Measurements from ENCODE around the gene FAM234B.

DNA sequence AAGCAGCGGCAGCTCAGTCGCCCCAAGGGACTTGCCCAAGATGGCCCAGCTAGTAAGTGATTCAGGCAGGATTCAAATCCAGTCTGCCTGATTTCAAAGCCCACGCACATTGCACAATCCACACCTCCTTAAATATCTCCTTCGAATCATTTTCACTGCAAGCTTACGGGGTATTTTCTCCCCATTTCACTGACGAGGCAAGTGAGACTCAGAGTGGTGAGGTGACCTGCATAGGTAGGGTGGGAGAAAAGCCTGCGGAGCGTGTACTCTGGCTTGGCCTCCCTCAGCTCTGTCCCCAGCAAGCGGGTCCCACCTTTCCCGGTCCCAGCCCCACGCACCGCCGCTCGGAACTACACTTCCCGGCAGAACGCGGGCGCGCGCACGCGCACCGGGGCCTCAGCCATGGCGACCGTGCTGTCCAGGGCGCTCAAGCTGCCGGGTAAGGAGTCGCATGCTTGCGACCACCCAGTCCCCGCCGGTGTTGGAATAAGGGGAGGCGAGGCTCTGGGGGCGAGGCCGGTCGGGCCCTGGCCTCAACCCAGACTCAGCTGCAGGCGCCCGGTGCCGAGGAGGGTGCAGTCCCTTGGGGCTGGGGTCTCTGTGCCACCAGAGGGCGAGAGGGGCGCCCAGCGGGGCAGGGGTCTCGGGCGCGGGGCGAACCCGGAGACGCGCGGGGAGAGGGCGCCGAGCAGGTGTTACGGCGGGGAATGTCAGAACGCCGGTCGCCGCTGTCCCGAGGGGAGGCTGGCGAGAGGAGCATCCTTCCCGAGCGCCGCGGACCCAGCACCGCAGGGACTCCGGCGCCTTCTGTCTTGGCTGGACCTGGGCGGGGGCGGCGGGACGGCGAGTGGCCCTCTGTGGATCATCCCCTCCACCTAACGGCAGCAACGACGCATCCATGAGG lies at the start of gene FAM234B:
- TF ChIP-seq EZH2phosphoT487 (IDR thresholded peaks at IDR 0.05; ENCODE audit: borderline replicate concordance, low read depth): no peak
- peak; percentile 90 for TF ChIP-seq YY1 (IDR thresholded peaks at IDR 0.05; ENCODE audit: low read depth)
- TF ChIP-seq SMC3 (IDR thresholded peaks at IDR 0.05; ENCODE audit: low read depth, low read length): no peak

All from SK-N-SH (cell line).